Fibroblast of skin of abdomen (primary cell): ENCODE data around the gene NR3C2.

Experiments used
- DNase-seq: peaks from one replicate; pipeline ENCODE4 v3.0.0-alpha.2; 2013

NR3C2 gene

DNA sequence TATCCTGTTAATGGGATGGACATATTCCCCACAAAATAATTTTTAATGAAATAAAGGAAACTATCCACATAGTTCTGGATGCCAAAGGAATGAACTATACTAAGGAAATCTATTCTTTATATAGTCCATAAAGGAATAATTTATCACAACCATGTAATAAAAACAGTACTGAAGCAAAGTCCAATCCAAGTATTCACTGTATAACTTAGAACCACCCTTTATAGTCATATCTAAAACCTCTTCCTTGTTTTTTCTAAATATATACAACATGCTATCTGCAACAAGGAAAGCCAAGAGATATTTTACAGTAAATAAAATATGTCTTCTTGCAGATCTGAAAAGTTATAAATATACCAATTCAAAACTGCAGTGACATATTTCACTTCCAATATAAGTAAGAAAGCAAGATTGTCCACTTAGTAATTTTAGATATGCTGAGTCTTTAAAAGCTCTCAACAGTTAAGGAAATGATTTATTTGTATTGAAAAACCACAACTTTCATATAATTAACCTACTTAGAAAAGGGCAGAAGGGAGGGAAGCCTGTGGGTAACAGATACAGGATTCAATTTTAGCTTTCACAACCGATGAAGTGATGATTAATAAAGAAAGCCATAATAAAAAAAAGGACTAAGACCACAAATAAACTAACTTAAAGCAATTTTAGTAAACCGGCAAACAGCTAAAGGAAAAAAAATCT, 8.0 kb downstream of the NR3C2 start:
- DNase-seq, result no peak

DNA sequence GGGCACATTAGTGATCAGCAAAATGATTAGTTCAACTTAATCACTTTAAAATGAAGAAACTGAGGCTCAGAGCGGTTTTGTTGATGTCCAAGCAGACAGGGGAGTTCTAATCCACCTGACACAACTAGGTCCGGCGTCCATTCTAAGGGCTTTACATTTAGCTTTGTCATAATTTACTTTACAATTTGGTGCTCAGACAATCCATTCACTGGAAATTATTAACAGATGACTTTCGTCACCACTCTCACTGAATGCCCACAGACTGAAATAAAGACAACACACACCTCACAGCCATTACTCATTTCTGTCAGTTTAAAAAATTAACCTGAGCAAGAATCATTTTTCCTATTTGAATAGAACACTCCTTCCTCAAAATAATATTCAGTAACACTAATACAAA, 10.8 kb downstream of the NR3C2 start:
- no peak for DNase-seq

DNA sequence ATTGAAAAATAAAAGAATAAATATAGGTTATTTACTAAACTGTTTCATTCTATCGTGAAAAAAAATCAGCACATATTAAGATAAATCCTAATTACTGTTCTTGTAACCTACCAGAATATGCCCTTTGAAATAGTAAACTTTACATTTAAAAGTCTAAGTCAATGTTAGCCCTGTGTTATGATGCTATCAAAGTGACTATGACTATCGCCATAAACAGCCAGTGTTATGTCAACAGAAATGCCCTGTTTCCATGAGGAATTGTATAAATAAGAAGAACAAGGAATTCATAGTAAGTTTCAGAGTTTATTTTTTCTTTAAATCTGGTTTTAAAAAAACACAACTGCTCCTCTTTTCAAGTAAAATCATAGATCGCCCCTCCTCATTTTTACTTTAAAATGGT, 11.4 kb downstream of the NR3C2 start:
- no peak for DNase-seq

DNA sequence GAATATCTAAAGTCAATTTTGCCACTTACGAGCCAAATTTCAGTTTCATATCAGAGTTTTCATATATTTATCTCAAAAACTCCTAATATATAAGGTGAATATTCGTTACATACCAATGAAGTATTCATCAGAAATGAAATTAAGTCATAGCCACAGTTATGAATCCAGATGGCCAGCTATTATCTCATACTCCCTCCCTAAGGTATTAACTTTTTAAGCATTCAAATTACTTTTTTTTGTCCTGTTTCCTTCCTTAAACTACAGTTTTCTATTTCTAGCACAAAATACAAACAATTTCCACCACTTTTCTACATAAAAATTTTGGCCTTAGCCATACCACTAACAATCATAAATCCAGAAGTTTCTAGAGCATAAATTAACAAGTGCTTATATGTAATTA, 13.0 kb downstream of the NR3C2 start:
- DNase-seq, result no peak

DNA sequence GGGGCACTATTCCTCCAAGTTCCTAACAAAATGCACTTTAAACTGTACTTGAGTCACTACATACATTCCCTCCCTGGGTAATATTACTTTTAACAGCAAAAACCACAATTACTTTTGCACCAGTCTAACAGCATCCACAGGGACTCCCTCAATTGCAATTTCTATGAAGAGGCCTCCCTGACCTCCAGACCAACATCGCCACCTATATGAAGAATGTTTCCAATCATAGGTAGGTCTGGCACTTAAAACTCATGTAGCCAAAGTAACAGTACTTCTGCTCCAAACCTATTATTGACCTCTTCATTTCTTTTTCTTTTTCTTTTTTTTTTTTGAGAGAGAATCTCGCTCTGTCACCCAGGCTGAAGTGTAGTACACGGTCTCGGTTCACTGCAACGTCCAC, 15.6 kb downstream of the NR3C2 start:
- DNase-seq, result no peak

DNA sequence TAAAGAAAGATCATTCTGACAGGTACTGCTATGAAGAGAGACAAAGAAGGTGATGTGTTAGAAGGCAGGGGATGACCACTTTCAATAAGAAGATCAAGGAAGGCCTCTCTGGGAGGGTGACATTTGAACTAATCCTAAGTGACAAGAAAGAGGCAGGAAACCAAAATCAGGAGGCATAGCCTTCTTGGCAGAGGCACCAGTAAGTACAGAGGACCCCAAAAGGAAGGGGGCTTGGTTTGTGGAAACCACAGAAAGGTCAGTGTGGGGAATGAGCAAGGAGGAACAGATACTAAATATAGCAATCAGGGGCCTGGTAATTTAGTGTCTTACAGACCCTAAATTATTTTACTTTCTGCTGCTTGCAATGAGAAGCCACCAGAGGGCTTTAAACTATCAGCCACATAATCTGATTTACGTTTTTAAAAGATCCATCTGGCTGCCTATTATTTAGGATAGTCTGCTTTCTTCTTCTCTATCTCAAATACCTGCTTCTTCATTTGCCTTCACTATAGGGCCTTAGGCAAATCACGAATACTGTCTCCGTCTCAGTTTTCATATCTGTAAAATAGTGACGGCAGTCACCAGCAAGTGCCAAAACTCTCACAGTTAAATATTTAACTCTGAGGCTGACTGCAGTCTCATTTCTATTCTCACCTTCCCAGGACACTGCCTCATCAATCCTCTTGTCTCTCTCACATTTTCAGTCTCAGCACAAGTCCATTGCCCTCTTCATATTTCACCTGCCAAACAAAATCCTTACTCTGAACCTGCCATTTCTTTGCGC, 16.7 kb downstream of the NR3C2 start:
- no peak for DNase-seq

DNA sequence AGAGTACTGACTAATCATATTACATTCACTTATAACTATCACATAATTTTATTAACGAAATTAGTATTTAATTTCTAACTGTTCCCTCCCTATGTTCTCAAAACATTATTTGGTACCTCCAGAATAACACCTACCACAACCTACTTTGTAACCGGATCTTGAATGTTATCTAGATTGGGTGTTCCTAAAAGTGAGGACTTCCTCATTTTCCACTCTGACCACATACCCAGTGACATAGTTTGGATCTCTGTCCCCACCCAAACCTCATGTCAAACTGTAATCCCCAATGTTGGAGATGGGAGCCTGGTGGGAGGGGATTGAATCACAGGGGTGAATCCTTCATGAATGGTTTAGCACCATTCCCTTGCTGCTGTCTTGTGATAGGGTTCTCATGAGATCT, 21.8 kb downstream of the NR3C2 start:
- no peak for DNase-seq

DNA sequence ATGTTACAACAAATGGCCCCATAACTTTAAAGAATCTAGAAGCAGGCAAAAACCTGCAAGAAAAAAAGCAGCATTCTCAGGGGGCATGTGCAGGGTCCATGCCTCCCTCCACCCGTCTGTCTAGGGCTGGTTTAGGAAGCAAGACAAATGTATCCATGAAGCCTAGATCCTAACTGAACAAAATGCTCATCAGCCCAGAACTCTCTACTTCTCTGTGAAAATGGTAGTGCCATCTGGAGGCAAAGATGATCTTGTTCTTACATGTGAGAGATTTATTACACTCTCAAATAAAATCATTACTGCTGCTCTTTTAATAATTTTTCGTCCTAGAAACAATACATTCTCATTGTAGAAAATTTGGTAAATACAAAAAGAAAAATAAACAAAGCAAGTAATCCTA, 26.7 kb downstream of the NR3C2 start:
- DNase-seq, result no peak

DNA sequence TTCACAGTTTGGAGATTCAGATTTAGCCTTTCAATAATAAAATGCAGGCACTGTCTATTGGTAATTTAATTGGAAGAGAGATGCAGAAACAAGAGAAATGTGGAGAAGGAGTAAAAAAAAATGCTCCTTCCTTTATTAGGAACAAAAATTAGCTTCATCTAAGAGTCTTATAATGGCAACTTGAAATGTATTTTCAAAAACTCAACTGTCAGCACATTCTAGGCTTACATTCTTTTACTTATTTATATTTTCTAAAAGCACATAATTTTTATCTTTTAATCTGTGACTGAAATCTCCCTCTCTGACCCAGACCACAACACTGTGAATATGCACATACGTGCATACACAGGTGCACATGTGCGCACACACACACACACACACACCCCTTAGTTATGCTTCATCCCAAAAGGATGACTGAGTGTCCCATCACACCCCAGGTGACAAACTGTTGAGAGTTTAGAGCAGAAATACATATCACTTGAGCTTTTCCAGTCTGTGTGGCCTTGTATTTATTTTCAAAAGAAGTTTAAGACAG, 29.7 kb downstream of the NR3C2 start:
- DNase-seq, result no peak

DNA sequence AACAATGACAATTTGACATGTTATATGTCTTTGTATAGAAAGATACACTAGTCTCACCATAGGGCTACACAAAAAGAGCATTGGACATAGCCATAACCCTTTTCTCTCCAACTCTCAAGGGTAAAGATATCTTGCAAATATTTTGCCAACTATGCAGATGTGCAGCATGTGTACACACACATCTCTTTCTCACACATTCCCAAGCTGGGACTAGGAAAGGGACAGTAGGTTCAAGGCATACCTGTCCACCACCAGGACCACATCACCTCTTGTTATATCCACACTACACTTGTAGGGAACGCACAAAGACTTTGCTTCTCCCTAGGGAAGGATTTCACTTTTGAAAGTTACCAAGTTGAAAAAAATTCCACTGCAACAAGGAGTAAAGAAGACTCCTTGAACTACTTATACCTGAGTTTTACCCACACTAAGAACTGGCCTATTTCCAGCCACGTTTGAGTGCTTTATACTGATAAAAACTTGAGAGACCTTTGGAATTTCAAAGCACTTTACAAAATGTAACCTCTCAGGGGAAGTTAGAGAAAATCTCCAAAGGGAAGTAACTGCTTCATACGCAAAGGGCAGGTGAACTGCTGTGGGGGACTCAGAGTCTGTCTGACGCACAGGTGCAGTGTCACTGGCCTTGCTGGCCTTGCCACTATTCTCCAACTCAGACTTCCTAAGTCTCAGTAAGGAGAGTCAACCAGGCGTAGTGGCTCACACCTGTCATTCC, 36.9 kb downstream of the NR3C2 start:
- no peak for DNase-seq

DNA sequence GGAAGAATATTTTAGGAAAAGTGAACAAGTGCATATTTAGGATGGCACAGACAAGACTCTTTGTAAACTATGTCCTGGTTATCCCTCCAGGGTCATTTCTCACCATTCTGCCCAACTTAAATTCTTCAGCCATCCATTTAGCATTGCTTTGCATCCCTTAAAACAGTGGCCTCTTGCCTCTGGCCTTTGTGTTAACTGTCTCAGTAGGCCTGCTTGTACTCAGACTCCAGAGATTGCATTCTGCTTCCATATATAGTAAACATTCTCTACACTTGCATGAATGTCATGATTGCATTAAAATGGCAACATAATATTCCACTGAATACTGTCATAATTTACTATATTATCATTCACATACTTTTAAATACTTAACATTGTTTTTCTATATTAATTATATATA, 43.2 kb downstream of the NR3C2 start:
- DNase-seq, result no peak

DNA sequence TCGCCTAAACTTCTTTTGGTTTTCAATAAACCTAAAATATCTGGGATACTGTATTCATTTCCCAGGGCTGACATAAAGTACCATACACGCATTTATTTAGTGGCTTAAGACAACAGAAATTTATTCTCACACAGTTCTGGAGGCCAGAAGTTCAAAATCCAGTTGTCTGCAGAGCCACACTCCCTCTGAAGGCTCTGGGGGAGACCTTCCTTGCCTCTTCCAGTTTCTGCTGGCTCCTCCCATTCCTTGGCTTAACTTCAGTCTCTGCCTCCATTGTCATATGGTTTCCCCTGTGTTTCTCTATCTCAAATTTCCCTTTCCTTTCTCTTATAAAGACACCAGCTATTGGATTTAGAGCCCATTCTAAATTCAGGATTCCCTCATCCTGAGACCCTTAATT, 44.4 kb downstream of the NR3C2 start:
- DNase-seq, result no peak

DNA sequence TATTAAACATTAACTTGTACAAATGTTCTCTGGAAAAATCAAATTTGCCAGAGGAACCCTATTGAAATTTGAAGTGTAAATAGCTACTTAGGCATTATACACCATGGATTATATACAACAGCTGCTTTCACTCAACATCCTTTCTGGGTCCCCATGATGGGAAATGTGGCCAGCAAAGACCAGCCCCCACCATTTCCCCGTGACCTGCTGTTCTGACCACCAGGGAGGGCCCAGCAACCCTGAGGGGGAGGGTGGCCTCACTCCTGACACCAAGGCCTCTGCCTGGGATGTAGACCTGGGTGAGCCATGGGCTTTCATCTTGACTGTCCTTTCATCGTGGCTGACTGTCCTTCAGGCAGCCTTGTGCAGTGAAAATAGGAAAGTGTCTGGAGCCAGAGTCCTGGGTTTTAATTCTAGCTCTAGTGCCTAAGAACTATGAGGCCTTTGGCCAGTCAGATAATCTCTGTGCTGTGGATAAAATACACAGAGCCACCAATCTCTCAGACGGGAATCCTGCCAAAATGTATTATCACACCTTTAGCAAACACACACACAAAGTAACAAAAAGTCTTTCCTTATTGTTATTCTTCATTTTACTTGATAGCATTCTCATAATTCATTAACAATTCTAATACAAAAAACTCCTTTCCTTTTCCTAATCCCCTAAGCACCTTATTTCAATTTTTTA, 45.1 kb downstream of the NR3C2 start:
- no peak for DNase-seq

DNA sequence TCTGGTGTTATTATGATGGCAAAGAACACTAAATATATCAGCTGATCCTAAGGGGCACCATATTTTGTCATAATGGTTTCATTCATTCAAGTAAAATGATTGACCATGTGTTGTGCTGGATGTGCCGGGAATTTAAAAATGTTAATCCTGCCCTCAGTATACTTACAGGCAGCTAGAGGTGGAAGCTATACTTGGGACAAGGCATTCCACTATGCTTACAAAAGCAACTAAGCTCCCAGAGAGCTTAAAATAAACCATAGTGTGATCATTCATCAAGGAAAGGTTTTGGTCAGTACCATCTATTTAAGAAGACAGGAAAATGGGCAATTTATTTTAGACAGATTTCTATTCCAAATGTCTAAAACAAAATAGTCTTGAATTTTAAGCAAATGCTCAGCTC, 46.4 kb downstream of the NR3C2 start:
- DNase-seq, result no peak

DNA sequence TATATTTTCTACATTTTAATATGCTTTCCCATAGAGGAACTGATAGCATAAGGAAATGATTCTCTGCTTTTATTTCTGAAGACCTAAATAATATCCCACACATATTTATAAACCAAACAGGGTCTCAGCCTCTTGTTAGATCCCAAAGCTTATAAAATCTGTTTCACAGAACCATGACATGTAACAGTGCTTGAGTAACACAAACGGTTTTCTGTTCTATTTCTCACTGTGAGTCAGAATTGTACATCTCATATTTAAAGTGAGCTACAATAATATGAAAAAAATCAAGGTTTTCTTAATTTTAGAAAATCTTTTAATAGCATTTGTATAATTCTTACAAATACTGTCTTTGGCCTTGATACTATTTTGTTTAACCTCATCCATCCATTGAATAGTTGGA, 51.2 kb downstream of the NR3C2 start:
- no peak for DNase-seq

DNA sequence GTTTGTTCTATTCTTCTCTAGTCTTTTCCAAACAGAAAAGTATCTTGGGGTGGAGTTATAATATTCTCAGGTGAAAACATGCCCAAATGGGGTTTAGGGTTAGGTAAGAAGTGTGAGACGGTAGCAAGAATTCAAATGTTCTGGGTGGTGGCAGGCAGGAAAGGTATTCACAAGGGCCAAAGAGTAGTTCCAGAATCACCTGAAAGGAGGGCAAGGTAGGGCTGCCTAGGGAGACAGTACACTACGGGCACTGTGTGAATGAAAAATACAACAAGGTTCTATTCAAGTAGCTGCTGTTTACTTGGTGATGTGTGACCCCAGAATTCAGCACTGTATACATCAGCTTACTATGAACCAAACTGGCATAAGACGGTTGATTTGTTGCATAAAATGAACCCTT, 51.9 kb downstream of the NR3C2 start:
- DNase-seq, result no peak

DNA sequence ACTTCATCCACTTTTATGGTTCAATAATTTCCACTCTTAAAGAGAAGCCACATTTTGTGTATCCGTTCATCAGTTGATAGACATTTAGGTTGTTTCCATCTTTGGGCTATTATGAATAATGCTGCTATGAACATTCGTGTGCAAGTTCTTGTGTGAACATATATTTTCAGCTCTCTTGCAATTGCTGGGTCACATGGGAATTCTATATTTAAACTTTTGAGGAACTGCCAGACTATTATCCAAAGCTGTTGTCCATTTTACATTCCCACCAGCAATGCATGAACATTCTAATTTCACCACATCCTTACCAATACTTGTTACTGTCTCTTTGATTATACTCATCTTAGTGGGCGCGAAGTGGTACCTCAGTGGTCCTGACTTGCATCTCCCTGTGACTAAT, 61.9 kb downstream of the NR3C2 start:
- DNase-seq, result no peak

DNA sequence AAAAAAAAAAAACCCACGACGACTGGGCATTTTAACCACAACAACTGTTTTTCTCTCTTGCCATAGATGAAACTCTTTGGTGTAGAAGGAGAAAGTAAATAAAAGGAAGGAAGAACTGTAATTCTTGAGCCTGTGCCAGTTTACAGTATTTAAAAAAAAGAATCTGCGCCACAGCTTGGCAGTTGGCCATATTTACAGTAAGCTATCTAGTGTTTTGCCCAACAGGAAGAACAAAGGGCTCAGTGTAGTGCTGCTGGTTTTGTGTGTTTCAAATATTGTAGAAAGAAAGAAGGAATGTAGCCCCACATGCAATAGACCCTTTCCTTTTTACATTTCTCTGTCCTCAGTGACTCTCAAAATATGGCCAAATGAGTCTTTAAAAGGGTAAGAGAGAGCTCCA, 66.1 kb downstream of the NR3C2 start:
- peak; percentile 8 for DNase-seq

DNA sequence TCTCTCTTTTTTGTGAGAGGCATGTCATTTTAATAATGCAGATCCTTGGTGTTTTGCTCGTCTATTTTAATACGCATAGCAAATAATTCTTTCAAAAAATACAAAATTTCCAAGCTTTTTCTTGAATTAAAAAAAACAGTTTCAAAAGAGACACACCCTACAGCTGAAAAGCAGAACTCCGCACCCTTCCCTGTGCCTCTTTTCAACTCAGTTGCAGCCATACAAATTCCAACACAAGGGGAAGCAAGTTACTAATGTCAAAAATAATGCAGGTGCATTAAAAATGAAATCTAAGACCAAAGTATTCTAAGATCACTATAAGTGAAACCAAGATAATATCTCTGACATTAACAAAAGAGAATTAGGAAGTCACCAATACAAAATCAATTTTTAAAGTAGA, 66.6 kb downstream of the NR3C2 start:
- DNase-seq, result no peak

DNA sequence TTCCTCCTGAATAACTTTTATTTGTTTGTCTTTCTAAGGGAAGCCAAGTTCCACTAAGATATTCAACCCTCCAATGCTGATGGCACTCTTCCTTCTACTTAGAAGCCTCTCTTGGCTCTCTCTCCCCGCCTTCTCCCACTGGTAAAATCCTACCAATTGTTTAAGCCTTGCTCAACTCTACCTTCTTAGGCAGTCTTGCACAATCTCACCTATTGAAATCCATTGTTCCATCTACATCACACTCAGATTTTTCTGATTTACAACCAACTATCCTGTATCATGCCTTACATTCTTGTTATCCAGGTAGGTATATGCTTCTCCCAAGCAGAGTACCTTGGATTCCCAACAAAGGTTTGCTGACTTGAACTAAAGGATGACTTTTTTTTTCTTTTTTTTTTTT, 69.1 kb downstream of the NR3C2 start:
- DNase-seq, result no peak

DNA sequence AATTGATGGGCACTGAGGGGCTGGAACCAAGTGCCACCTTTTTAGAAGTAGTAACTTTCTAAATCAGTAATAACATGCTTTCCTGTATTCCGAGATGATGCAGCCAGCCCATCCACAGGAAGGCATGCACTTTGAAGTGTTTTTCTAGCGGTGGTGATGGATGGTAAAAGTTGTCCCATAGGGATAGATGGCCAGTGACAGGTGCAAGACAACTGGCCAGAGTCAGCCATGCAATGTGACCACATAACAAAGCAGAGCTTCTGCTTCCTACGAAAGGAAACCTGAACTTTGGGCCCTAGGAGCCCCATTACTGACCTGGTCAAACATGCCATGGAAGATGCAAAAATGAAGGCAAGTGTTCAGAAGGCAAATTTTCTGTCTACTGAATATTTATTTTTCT, 72.3 kb downstream of the NR3C2 start:
- DNase-seq, result no peak

DNA sequence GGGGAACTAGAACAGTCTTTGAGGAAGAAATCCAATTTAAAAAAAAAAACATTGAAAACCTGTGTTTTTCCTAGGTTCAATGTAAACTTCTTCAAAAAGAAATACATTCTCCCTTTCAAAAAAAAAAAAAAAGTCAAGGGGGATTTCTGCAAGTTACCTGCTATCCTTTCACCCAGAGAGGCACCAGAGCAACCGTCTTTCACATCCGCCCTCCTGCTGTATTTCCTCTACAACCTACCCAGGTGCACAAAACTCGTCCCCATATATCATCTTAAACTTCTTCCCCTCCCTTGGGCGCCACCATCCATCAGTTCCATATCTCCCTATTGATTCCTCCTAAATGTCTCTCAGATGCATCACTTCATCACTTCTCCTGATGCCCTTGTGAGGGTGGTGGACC, 74.5 kb downstream of the NR3C2 start:
- DNase-seq, result no peak

DNA sequence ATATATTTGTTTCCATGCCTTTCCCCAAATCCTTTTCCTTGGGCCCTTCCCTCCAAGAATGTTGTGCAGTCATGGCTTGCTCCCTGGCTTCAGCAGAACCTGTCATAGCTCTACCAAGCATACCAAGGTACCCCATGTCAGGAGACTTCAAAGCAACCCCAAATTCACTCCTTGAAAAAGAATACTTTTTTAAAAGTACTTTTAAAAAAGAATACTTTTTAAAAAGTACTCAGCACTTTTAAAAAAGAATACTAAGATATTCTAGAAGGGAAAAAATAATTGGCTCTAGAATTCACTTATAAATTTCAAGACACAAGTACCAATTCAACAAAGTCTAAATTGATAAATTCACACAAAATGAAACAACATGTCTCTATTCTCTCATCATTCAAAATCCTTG, 76.0 kb downstream of the NR3C2 start:
- no peak for DNase-seq
